GM23338 (cell line): ENCODE results near the gene ANAPC5. TPM values are rescaled to one million over a fixed set of nuclear protein-coding genes. Genes with fewer than 3 reads are reported as not detected.

Source experiments
- ATAC-seq: fragments of 200-7000 bp; cut with Tn5 transposase; 3 replicates; pipeline ENCODE4 v1.9.1; 2020
- DNase-seq: peaks from one replicate; pipeline ENCODE4 v3.0.0-alpha.2; 2015; ENCODE audit warnings: low spot score
- H2AFZ ChIP-seq: fragments of 200-600 bp; sonication (generic); 2 replicates; pipeline ENCODE4 v1.8.0; 2016; ENCODE audit warnings: antibody characterized with exemption, mild to moderate bottlenecking, moderate library complexity
- H3F3A ChIP-seq: fragments of 200-600 bp; sonication (generic); replicated peaks from 2 replicates; pipeline ENCODE4 v1.8.0; 2017; ENCODE audit warnings: antibody characterized with exemption, mixed run types, low read depth
- H3K27ac ChIP-seq: fragments of 200-600 bp; sonication (generic); 2 replicates; pipeline ENCODE4 v1.6.1; 2016; ENCODE audit warnings: low read depth
- H3K27me3 ChIP-seq: fragments of 200-600 bp; sonication (generic); 2 replicates; pipeline ENCODE4 v1.8.0; 2016; ENCODE audit warnings: mild to moderate bottlenecking, mixed run types, moderate library complexity; ENCODE audit not compliant: insufficient read depth
- H3K36me3 ChIP-seq: fragments of 200-600 bp; sonication (generic); 2 replicates; pipeline ENCODE4 v1.8.0; 2016; ENCODE audit warnings: mild to moderate bottlenecking; ENCODE audit not compliant: insufficient read depth
- H3K4me1 ChIP-seq: fragments of 200-600 bp; sonication (generic); 2 replicates; pipeline ENCODE4 v1.8.0; 2016; ENCODE audit warnings: mild to moderate bottlenecking, moderate library complexity; ENCODE audit not compliant: insufficient read depth
- H3K4me2 ChIP-seq: fragments of 200-600 bp; sonication (generic); 2 replicates; pipeline ENCODE4 v1.7.1; 2017; ENCODE audit warnings: mixed run types
- H3K4me3 ChIP-seq: fragments of 200-600 bp; sonication (generic); 2 replicates; pipeline ENCODE4 v1.6.1; 2016; ENCODE audit warnings: mixed run types
- H3K79me2 ChIP-seq: fragments of 200-600 bp; sonication (generic); replicated peaks from 2 replicates; pipeline ENCODE4 v1.8.0; 2017; ENCODE audit warnings: mild to moderate bottlenecking; ENCODE audit not compliant: insufficient read depth
- H3K9me2 ChIP-seq: fragments of 200-600 bp; sonication (generic); 2 replicates; pipeline ENCODE4 v1.8.0; 2017; ENCODE audit not compliant: insufficient read depth
- H4K20me1 ChIP-seq: fragments of 200-600 bp; sonication (generic); replicated peaks from 2 replicates; pipeline ENCODE4 v1.8.0; 2017; ENCODE audit warnings: mild to moderate bottlenecking; ENCODE audit not compliant: insufficient read depth
- H3K27ac Mint-ChIP-seq: 2 replicates; pipeline ENCODE4 v1.8.0; 2020; ENCODE audit warnings: inconsistent platforms, mild to moderate bottlenecking, moderate library complexity, mixed read lengths
- H3K27me3 Mint-ChIP-seq: 3 replicates; pipeline ENCODE4 v1.8.0; 2022; ENCODE audit warnings: low read depth, mild to moderate bottlenecking, moderate library complexity, mixed read lengths, inconsistent platforms; ENCODE audit not compliant: insufficient read depth, poor library complexity
- H3K36me3 Mint-ChIP-seq: 3 replicates; pipeline ENCODE4 v1.8.0; 2021; ENCODE audit warnings: low read depth, mild to moderate bottlenecking, inconsistent platforms, moderate library complexity, mixed read lengths
- H3K4me1 Mint-ChIP-seq: 3 replicates; pipeline ENCODE4 v1.8.0; 2020; ENCODE audit warnings: mild to moderate bottlenecking, inconsistent platforms, mixed read lengths
- H3K4me3 Mint-ChIP-seq: 3 replicates; pipeline ENCODE4 v1.8.0; 2021; ENCODE audit warnings: moderate library complexity, mild to moderate bottlenecking, inconsistent platforms, mixed read lengths
- H3K9me3 Mint-ChIP-seq: 3 replicates; pipeline ENCODE4 v1.8.0; 2020; ENCODE audit warnings: moderate library complexity, mild to moderate bottlenecking, inconsistent platforms, mixed read lengths
- STAT1 ChIP-seq: IDR thresholded peaks from one replicate; pipeline ENCODE4 v1.6.1; 2016; ENCODE audit warnings: antibody characterized with exemption; ENCODE audit not compliant: unreplicated experiment
- polyA plus RNA-seq: library from polyadenylated mRNA; unstranded; fragments of >200 nt; fragmentation: Nextera tagmentation; extraction: Ambion mirVana; gene quantifications from 2 replicates; pipeline ENCODE4 v1.2.1, GENCODE V29; 2016
- total RNA-seq: library from RNA; depleted of rRNA; stranded (reverse); fragments of >200 nt; shearing (Covaris generic); gene quantifications from 2 replicates; pipeline ENCODE4 v1.2.3, GENCODE V29; 2014
- TF ChIP-seq, protein P1 (sequence below): IDR thresholded peaks from one replicate; pipeline ENCODE4 v1.6.1; 2018; ENCODE audit warnings: antibody characterized with exemption; ENCODE audit not compliant: unreplicated experiment
- TF ChIP-seq, protein P2 (sequence below), 2 experiments: fragments of 200-600 bp in 1 of 2; sonication (generic) in 1 of 2; conservative IDR thresholded peaks; 2 replicates each; pipeline versions ENCODE4 v1.5.1 to v1.6.1; 2016 to 2017; ENCODE audit warnings: antibody characterized with exemption in 2 of 2, low read depth in 2 of 2, mild to moderate bottlenecking in 2 of 2, moderate library complexity in 1 of 2

ANAPC5 gene
- total and polyA plus RNA-seq, 2 experiments from 2014 or later: 65.9 to 125 TPM

DNA sequence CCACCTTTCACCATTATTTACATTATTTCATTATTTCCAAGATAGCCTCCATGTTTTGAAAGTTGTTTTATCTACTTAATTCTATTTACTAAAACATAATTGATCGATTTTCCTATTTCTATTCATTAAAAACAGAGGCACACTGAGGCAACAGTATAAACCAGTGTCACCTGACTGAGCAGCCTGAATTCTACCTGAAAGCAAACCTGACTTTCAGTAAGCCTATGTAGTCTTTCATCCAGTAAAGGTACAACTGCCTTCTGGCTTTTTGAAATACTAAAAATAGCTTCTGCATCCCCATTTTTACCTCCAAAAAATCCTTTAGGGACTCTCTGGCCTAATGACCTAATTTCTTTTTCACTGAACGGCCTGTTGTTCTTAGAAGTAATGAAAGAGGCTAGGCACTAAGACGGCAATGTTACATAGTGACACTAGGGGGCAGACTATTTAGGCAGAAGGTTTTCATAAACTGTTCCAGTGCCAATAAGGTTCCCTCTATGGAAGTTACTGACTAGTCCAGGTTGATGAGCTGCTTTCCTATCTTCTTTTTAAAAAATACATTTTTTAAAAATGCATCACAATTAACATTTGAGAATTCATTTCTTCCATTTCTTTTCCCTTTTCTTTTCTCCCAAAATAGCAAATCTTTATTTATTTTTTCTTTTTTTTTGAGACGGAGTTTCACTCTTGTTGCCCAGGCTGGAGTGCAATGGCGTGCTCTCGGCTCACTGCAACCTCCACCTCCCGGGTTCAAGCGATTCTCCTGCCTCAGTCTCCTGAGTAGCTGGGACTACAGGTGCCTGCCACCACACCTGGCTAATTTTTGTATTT, 17.5 kb downstream of the ANAPC5 start:
- Histone ChIP-seq H3F3A (0 out of 2 replicates have a peak, but pooled peaks cover 4% of the 10 kb centered on the region), H3K9me2 (no peaks in the 10 kb centered on the region), H3K4me3 (no peak overlapping the region), H2AFZ (no peak overlapping the region), H4K20me1 (peaks cover 3% of the 10 kb centered on the region; the same call in 1 of the 2 replicates), H3K36me3 (peaks cover 54% of the 10 kb centered on the region), H3K79me2 (no peaks in the 10 kb centered on the region), H3K27ac (no peak overlapping the region), H3K4me1 (0 out of 2 replicates have a peak, but pooled peaks cover 4% of the 10 kb centered on the region), H3K27me3 (no peaks in the 10 kb centered on the region), H3K4me2 (no peak overlapping the region)
- H3K27me3 Mint-ChIP-seq: no peaks in the 10 kb centered on the region
- no peaks in the 10 kb centered on the region for H3K9me3 Mint-ChIP-seq
- no peak overlapping the region for H3K27ac Mint-ChIP-seq
- H3K36me3 Mint-ChIP-seq: peaks cover 76% of the 10 kb centered on the region
- peaks cover 4% of the 10 kb centered on the region; the same call in 1 of the 3 replicates for H3K4me1 Mint-ChIP-seq
- DNase-seq (peak; percentile 86), ATAC-seq (peak; percentile 91)
- no peak overlapping the region for H3K4me3 Mint-ChIP-seq
- TF ChIP-seq, protein P1, sequence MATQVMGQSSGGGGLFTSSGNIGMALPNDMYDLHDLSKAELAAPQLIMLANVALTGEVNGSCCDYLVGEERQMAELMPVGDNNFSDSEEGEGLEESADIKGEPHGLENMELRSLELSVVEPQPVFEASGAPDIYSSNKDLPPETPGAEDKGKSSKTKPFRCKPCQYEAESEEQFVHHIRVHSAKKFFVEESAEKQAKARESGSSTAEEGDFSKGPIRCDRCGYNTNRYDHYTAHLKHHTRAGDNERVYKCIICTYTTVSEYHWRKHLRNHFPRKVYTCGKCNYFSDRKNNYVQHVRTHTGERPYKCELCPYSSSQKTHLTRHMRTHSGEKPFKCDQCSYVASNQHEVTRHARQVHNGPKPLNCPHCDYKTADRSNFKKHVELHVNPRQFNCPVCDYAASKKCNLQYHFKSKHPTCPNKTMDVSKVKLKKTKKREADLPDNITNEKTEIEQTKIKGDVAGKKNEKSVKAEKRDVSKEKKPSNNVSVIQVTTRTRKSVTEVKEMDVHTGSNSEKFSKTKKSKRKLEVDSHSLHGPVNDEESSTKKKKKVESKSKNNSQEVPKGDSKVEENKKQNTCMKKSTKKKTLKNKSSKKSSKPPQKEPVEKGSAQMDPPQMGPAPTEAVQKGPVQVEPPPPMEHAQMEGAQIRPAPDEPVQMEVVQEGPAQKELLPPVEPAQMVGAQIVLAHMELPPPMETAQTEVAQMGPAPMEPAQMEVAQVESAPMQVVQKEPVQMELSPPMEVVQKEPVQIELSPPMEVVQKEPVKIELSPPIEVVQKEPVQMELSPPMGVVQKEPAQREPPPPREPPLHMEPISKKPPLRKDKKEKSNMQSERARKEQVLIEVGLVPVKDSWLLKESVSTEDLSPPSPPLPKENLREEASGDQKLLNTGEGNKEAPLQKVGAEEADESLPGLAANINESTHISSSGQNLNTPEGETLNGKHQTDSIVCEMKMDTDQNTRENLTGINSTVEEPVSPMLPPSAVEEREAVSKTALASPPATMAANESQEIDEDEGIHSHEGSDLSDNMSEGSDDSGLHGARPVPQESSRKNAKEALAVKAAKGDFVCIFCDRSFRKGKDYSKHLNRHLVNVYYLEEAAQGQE: no peak
- TF ChIP-seq, protein P2, sequence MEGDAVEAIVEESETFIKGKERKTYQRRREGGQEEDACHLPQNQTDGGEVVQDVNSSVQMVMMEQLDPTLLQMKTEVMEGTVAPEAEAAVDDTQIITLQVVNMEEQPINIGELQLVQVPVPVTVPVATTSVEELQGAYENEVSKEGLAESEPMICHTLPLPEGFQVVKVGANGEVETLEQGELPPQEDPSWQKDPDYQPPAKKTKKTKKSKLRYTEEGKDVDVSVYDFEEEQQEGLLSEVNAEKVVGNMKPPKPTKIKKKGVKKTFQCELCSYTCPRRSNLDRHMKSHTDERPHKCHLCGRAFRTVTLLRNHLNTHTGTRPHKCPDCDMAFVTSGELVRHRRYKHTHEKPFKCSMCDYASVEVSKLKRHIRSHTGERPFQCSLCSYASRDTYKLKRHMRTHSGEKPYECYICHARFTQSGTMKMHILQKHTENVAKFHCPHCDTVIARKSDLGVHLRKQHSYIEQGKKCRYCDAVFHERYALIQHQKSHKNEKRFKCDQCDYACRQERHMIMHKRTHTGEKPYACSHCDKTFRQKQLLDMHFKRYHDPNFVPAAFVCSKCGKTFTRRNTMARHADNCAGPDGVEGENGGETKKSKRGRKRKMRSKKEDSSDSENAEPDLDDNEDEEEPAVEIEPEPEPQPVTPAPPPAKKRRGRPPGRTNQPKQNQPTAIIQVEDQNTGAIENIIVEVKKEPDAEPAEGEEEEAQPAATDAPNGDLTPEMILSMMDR (conservative IDR thresholded peaks at IDR 0.05; ENCODE audit: low read depth in 2 of 2): peak; percentile 83 to 93

DNA sequence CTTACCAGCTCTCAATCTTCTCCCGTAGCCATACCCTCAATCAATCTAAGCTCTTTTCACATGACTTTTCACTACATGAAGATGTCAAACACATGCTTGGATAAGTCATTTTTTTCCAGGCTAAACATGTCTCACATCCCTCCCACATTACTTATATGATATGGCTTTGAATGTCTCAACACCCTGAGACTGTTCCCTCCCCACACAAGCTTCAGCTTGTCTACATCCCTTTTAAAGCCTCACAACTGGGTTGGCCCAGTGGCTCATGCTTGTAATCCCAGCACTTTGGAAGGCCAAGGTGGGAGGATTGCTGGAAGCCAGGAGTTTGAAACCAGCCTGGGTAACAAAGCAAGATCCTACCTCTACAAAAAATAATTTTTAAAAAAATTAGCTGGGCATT, 18.5 kb downstream of the ANAPC5 start:
- H3K4me3 ChIP-seq: no peak overlapping the region
- H3K36me3 ChIP-seq: peaks cover 56% of the 10 kb centered on the region
- ATAC-seq (no peak), DNase-seq (no peak)
- no peaks in the 10 kb centered on the region for H3K27me3 ChIP-seq
- H3K9me3 Mint-ChIP-seq: no peaks in the 10 kb centered on the region
- no peak for TF ChIP-seq STAT1
- H3K4me2 ChIP-seq: no peak overlapping the region
- H3K36me3 Mint-ChIP-seq: peaks cover 76% of the 10 kb centered on the region
- no peaks in the 10 kb centered on the region for H3K9me2 ChIP-seq
- H4K20me1 ChIP-seq: peaks cover 3% of the 10 kb centered on the region; the same call in 1 of the 2 replicates
- H3K79me2 ChIP-seq: no peaks in the 10 kb centered on the region
- H3K4me1 ChIP-seq: 0 out of 2 replicates have a peak, but pooled peaks cover 4% of the 10 kb centered on the region
- no peak overlapping the region for H3K27ac ChIP-seq
- 0 out of 2 replicates have a peak, but pooled peaks cover 4% of the 10 kb centered on the region for H3F3A ChIP-seq
- H2AFZ ChIP-seq: no peak overlapping the region
- H3K27me3 Mint-ChIP-seq: no peaks in the 10 kb centered on the region
- H3K4me1 Mint-ChIP-seq: peaks cover 4% of the 10 kb centered on the region; the same call in 1 of the 3 replicates
- no peak overlapping the region for H3K27ac Mint-ChIP-seq
- H3K4me3 Mint-ChIP-seq: no peak overlapping the region
